HG03066 (cell line): ENCODE data around the gene PANK4.

Experiments
- ATAC-seq: cut with Tn5 transposase; IDR thresholded peaks from one replicate; pipeline ENCODE4 v1.9.1; 2021; ENCODE audit warnings: low read depth; ENCODE audit not compliant: unreplicated experiment

The PANK4 gene

GRCh38 chr1:2481885-2482284 is 44.5 kb downstream of the PANK4 start:
- ATAC-seq, result no peak

GRCh38 chr1:2480986-2481364 is 45.4 kb downstream of the PANK4 start:
- no peak for ATAC-seq

GRCh38 chr1:2480236-2480985 is 46.0 kb downstream of the PANK4 start:
- no peak for ATAC-seq

GRCh38 chr1:2479618-2480017 is 46.8 kb downstream of the PANK4 start:
- no peak for ATAC-seq

GRCh38 chr1:2479186-2479585 is 47.2 kb downstream of the PANK4 start:
- no peak for ATAC-seq

GRCh38 chr1:2477791-2478499 is 48.5 kb downstream of the PANK4 start:
- no peak for ATAC-seq

- no peak for ATAC-seq
Measured at GRCh38 chr1:2477309-2477708, 49.1 kb downstream of the PANK4 start.

- ATAC-seq, result no peak
Measured at GRCh38 chr1:2476061-2476999, 50.1 kb downstream of the PANK4 start, which contains the start of gene PLCH2. Gene PLCH2, plus strand, starts transcription at chr1:2476289. Its CDS starts 300 bp downstream, at chr1:2476589.

- ATAC-seq, result no peak
Measured at GRCh38 chr1:2475571-2475970, 50.8 kb downstream of the PANK4 start.

GRCh38 chr1:2474933-2475371 is 51.4 kb downstream of the PANK4 start:
- no peak for ATAC-seq

GRCh38 chr1:2474104-2474844 is 52.1 kb downstream of the PANK4 start:
- no peak for ATAC-seq

- no peak for ATAC-seq
Measured at GRCh38 chr1:2473198-2473597, 53.2 kb downstream of the PANK4 start.

GRCh38 chr1:2472561-2473177 is 53.7 kb downstream of the PANK4 start:
- ATAC-seq, result no peak

- no peak for ATAC-seq
Measured at GRCh38 chr1:2472109-2472508, 54.3 kb downstream of the PANK4 start.

- ATAC-seq, result no peak
Measured at GRCh38 chr1:2471587-2472001, 54.8 kb downstream of the PANK4 start.

GRCh38 chr1:2471159-2471471 is 55.3 kb downstream of the PANK4 start:
- no peak for ATAC-seq

GRCh38 chr1:2470290-2471158 is 55.9 kb downstream of the PANK4 start:
- no peak for ATAC-seq

- ATAC-seq, result no peak
Measured at GRCh38 chr1:2469103-2469940, 57.1 kb downstream of the PANK4 start.
